Amygdala (tissue), 56 donors: ENCODE results near the gene RBM15B.

Source experiments
- DNase-seq, 56 donors: peaks; one replicate each; lab custom pipeline; 2025; lab: John Stamatoyannopoulos, UW

RBM15B gene

GRCh38 chr3:51391566-51392354, 675 bp downstream of the RBM15B start:
- DNase-seq, result peak in 7 of 56 donors; percentile 39 to 58 (median 41)

- no peak for DNase-seq
Observed at GRCh38 chr3:51392355-51393133, 1.5 kb downstream of the RBM15B start.

GRCh38 chr3:51393134-51393495, 2.0 kb downstream of the RBM15B start:
- DNase-seq, result no peak

GRCh38 chr3:51393564-51393963, 2.5 kb downstream of the RBM15B start:
- DNase-seq, result no peak

GRCh38 chr3:51394541-51394940, 3.5 kb downstream of the RBM15B start:
- no peak for DNase-seq

GRCh38 chr3:51395493-51396213, 4.6 kb downstream of the RBM15B start:
- no peak for DNase-seq

GRCh38 chr3:51396401-51396800, 5.3 kb downstream of the RBM15B start:
- DNase-seq, result no peak

- DNase-seq, result no peak
Observed at GRCh38 chr3:51397392-51397791, 6.3 kb downstream of the RBM15B start.

GRCh38 chr3:51398595-51399310, 7.7 kb downstream of the RBM15B start:
- DNase-seq, result no peak

GRCh38 chr3:51400166-51400565, 9.1 kb downstream of the RBM15B start:
- DNase-seq, result no peak

- no peak for DNase-seq
Observed at GRCh38 chr3:51401735-51402134, 10.7 kb downstream of the RBM15B start.

GRCh38 chr3:51403675-51404074, 12.6 kb downstream of the RBM15B start:
- DNase-seq, result no peak

- no peak for DNase-seq
Observed at GRCh38 chr3:51408021-51408420, 16.9 kb downstream of the RBM15B start.

GRCh38 chr3:51408813-51409212, 17.7 kb downstream of the RBM15B start:
- no peak for DNase-seq

GRCh38 chr3:51422211-51422610, 31.1 kb downstream of the RBM15B start:
- DNase-seq, result no peak

- DNase-seq, result no peak
Observed at GRCh38 chr3:51426921-51427320, 35.8 kb downstream of the RBM15B start.

- DNase-seq, result no peak
Observed at GRCh38 chr3:51429138-51429537, 38.1 kb downstream of the RBM15B start.

- no peak for DNase-seq
Observed at GRCh38 chr3:51434110-51434509, 43.0 kb downstream of the RBM15B start.

- DNase-seq, result peak in 4 of 56 donors; percentile 0 to 15 (median 2)
Observed at GRCh38 chr3:51434746-51435327, 43.8 kb downstream of the RBM15B start.

- no peak for DNase-seq
Observed at GRCh38 chr3:51436998-51437639, 46.0 kb downstream of the RBM15B start.
